Neural cell (in vitro differentiated cells): Measurements from ENCODE around the gene GRIP1.

Source experiments
- CTCF ChIP-seq: fragments of 450-650 bp; IDR thresholded peaks from 2 replicates; pipeline ENCODE4 v1.5.1; 2014; ENCODE audit warnings: antibody characterized with exemption, mild to moderate bottlenecking, moderate library complexity; ENCODE audit not compliant: poor library complexity, severe bottlenecking
- REST ChIP-seq: IDR thresholded peaks from 2 replicates; pipeline ENCODE4 v1.6.1; 2012; ENCODE audit warnings: borderline replicate concordance

- TF ChIP-seq CTCF: no peak
- TF ChIP-seq REST: no peak
These were observed 14.8 kb downstream of the GRIP1 start for GRCh38 chr12:66664076-66664475.
